ENCODE results near the gene CHST8. TPM values are rescaled to one million over a fixed set of nuclear protein-coding genes. Genes with fewer than 3 reads are reported as not detected.

The CHST8 gene
- total and polyA plus RNA-seq, 2 experiments from 2014 or later: 9.3 to 38.2 TPM

DNA sequence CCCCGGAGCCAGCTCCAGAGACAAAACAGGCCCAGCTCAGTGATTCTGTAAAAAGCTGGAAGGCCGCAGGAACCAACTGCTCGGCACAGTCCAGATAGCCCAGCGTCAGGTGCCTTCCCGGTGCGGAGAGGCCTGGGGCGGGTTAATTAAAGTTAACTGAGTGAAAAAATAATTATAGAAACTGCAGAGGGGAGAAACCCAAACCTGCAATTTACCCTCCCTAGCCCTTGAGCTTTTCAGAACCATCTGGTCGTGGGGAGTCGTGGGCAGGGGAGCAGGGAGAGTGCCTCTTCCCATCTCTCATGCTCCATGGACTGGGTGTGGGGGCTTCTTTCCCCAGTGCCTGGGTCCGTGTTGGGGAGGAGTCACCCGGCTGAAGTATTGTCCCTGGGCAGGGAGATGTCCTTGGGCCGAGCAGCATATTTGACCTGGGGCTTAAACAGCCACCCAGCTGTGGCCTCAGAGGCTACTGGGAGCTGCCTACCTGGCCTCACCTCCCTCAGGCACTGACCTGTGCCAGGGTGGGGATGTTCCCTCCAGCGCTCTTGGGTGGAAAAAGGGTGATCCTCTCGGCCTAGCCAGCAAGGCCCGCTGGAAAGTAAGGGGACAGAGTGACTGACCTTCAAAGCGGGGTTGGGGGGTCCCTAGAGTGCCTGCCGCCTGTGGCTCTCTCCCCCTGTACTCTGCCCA, 65.9 kb downstream of the CHST8 start:
- H3K27ac ChIP-seq (ENCODE audit: low read depth): no peak overlapping the region
- H3F3A ChIP-seq (replicated peaks; ENCODE audit: low read depth): no peaks in the 10 kb centered on the region
- Mint-ChIP-seq H3K27ac (no peak overlapping the region), H3K9me3 (no peaks in the 10 kb centered on the region), H3K4me3 (no peak overlapping the region), H3K4me1 (peaks cover 13% of the 10 kb centered on the region), H3K27me3 (ENCODE audit: insufficient read depth, low read depth, poor library complexity) (peaks cover 7% of the 10 kb centered on the region), H3K36me3 (ENCODE audit: low read depth) (no peaks in the 10 kb centered on the region)
- no peaks in the 10 kb centered on the region for H3K79me2 ChIP-seq (replicated peaks; ENCODE audit: insufficient read depth)
- H3K27me3 ChIP-seq (ENCODE audit: insufficient read depth): no peaks in the 10 kb centered on the region
- no peaks in the 10 kb centered on the region for H3K9me2 ChIP-seq (ENCODE audit: insufficient read depth)
- H2AFZ ChIP-seq: no peak overlapping the region
- no peaks in the 10 kb centered on the region for H3K36me3 ChIP-seq (ENCODE audit: insufficient read depth)
- no peak for ATAC-seq
- peaks cover 13% of the 10 kb centered on the region; the same call in 1 of the 2 replicates for H4K20me1 ChIP-seq (replicated peaks; ENCODE audit: insufficient read depth)
- no peak for TF ChIP-seq ZNF114 (CRISPR knock-in tag; IDR thresholded peaks at IDR 0.05)
- no peak for TF ChIP-seq REST (IDR thresholded peaks at IDR 0.05; ENCODE audit: unreplicated experiment)
- H3K4me1 ChIP-seq (ENCODE audit: insufficient read depth): no peaks in the 10 kb centered on the region; the same call in 1 of the 2 replicates
- no peak overlapping the region for H3K4me2 ChIP-seq
- no peak overlapping the region for H3K4me3 ChIP-seq
- no peak for DNase-seq (ENCODE audit: low spot score)

GRCh38 chr19:33688171-33688992, 66.6 kb downstream of the CHST8 start:
- no peak overlapping the region for H3K27ac ChIP-seq (ENCODE audit: low read depth)
- H4K20me1 ChIP-seq (replicated peaks; ENCODE audit: insufficient read depth): peaks cover 7% of the 10 kb centered on the region; the same call in 1 of the 2 replicates
- Mint-ChIP-seq H3K27me3 (ENCODE audit: insufficient read depth, low read depth, poor library complexity) (peaks cover 7% of the 10 kb centered on the region), H3K4me3 (no peak overlapping the region), H3K36me3 (ENCODE audit: low read depth) (no peaks in the 10 kb centered on the region), H3K4me1 (peaks cover 13% of the 10 kb centered on the region), H3K27ac (no peak overlapping the region), H3K9me3 (no peaks in the 10 kb centered on the region)
- no peaks in the 10 kb centered on the region for H3K79me2 ChIP-seq (replicated peaks; ENCODE audit: insufficient read depth)
- DNase-seq (ENCODE audit: low spot score) (no peak), ATAC-seq (no peak)
- H2AFZ ChIP-seq: no peak overlapping the region
- H3K27me3 ChIP-seq (ENCODE audit: insufficient read depth): no peaks in the 10 kb centered on the region
- no peaks in the 10 kb centered on the region for H3K9me2 ChIP-seq (ENCODE audit: insufficient read depth)
- H3K4me1 ChIP-seq (ENCODE audit: insufficient read depth): no peaks in the 10 kb centered on the region
- H3F3A ChIP-seq (replicated peaks; ENCODE audit: low read depth): no peaks in the 10 kb centered on the region
- no peak overlapping the region for H3K4me2 ChIP-seq
- TF ChIP-seq ZNF114 (CRISPR knock-in tag; IDR thresholded peaks at IDR 0.05): no peak
- no peak for TF ChIP-seq REST (IDR thresholded peaks at IDR 0.05; ENCODE audit: unreplicated experiment)
- TF ChIP-seq, protein P1, sequence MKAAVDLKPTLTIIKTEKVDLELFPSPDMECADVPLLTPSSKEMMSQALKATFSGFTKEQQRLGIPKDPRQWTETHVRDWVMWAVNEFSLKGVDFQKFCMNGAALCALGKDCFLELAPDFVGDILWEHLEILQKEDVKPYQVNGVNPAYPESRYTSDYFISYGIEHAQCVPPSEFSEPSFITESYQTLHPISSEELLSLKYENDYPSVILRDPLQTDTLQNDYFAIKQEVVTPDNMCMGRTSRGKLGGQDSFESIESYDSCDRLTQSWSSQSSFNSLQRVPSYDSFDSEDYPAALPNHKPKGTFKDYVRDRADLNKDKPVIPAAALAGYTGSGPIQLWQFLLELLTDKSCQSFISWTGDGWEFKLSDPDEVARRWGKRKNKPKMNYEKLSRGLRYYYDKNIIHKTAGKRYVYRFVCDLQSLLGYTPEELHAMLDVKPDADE (IDR thresholded peaks at IDR 0.05): no peak
- no peak for TF ChIP-seq ZNF331 (CRISPR knock-in tag; IDR thresholded peaks at IDR 0.05; ENCODE audit: low read depth)
- no peak for TF ChIP-seq CREB1 (CRISPR knock-in tag; IDR thresholded peaks at IDR 0.05; ENCODE audit: low read depth)
- TF ChIP-seq STAT1 (IDR thresholded peaks at IDR 0.05; ENCODE audit: unreplicated experiment): no peak
- no peak overlapping the region for H3K4me3 ChIP-seq
- H3K36me3 ChIP-seq (ENCODE audit: insufficient read depth): no peaks in the 10 kb centered on the region

Measured in GM23338 (cell line).